ENCODE data around the gene GREB1. TPM values are rescaled to one million over a fixed set of nuclear protein-coding genes. Genes with fewer than 3 reads are reported as not detected.

The GREB1 gene
- total RNA-seq, 1 experiment from 2014 or later = 14.7 TPM

GRCh38 chr2:11683476-11683875, 149.6 kb downstream of the GREB1 start:
- DNase-seq (ENCODE audit: low spot score) = no peak
- in situ Hi-C loops (cut with HindIII; ENCODE audit: low sequenced_read_pairs) = loop anchor here (25.0 kb wide), 1 partner anchor 104 kb away; no protein-coding TSS in a partner anchor

DNA sequence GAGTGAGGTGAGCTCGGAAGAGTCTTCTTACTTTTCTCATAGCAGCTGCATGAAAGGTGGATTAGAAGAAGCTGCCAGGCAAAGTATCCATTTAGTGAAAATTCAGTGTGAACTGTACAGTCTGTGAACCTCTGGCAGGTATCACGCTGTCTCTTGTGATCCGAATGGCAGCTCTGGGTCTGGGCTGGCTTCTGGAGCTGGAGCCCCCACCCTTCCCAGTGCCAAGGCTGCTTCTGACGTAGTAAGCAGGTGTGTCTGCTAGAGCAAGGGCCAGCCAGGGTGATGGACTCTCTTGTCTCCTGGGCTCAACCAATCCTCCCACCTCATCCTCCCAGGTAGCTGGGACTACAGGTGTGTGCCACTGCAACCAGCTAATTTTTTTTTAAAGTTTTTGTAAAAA, 150.1 kb downstream of the GREB1 start:
- no peak for DNase-seq (ENCODE audit: low spot score)
- in situ Hi-C loops (cut with HindIII; ENCODE audit: low sequenced_read_pairs) = loop anchor here (25.0 kb wide), 1 partner anchor 103 kb away; no protein-coding TSS in a partner anchor

DNA sequence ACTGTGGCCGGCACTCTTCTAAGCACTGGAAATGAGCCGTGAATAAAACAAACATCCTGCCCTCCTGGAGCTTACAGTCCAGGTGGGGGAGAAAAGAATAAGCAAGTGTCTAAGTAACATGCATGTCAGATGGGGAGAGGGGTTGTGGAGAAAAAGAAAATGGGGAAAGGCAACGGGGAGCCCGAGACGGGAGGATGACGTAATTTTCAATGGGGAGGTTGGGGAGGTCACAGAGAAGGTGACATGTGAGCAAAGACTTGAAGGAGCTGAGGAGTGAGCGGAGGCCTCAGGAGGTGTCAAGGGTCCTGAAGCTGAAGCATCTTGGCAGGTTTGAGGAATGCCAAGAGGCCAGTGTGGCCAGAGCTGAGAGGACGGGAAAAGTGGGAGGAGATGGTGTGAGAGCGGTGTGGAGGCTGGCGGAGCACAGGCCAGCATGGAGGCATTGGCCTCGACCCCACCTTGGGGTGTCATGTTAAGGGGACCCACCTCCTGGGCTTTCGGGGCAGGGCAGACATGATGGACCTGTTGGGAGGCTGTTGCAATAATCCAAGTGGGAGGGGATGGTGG, 151.1 kb downstream of the GREB1 start:
- no peak for DNase-seq (ENCODE audit: low spot score)
- in situ Hi-C loops (cut with HindIII; ENCODE audit: low sequenced_read_pairs) = loop anchor here (25.0 kb wide), 1 partner anchor 102 kb away; no protein-coding TSS in a partner anchor

DNA sequence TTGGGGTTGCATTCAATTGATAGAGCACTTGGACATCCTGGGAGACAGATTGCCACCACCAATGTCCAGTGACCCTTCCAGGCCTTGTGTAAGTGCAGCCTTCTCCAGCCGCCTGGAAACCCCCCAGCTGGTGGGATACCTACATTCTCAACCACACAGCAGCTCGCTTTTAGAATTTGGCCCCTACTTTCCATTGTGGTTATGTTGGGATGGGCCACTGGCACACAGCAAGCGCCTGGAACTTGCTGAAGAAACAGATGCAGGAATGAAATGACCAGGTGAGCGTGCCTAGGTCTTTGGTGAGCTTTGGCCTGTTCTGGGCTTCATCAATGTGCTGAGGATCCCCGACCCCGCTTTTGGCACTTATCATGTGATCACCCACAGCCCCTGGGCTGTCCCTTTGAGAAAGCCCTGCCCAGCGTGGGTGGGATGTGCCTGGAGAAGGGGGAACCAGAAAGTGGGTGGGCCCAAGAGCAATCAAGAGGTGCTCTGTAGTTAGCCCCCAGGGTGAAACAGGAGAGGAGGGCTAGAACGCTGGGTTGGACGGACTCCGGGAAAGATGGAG, 152.1 kb downstream of the GREB1 start:
- DNase-seq (ENCODE audit: low spot score) = no peak
- in situ Hi-C loops (cut with HindIII; ENCODE audit: low sequenced_read_pairs) = loop anchor here (25.0 kb wide), 1 partner anchor 101 kb away; no protein-coding TSS in a partner anchor

GRCh38 chr2:11687736-11688135, 153.9 kb downstream of the GREB1 start:
- no peak for DNase-seq (ENCODE audit: low spot score)
- in situ Hi-C loops (cut with HindIII; ENCODE audit: low sequenced_read_pairs) = loop anchor here (25.0 kb wide), 1 partner anchor 100 kb away; no protein-coding TSS in a partner anchor

DNA sequence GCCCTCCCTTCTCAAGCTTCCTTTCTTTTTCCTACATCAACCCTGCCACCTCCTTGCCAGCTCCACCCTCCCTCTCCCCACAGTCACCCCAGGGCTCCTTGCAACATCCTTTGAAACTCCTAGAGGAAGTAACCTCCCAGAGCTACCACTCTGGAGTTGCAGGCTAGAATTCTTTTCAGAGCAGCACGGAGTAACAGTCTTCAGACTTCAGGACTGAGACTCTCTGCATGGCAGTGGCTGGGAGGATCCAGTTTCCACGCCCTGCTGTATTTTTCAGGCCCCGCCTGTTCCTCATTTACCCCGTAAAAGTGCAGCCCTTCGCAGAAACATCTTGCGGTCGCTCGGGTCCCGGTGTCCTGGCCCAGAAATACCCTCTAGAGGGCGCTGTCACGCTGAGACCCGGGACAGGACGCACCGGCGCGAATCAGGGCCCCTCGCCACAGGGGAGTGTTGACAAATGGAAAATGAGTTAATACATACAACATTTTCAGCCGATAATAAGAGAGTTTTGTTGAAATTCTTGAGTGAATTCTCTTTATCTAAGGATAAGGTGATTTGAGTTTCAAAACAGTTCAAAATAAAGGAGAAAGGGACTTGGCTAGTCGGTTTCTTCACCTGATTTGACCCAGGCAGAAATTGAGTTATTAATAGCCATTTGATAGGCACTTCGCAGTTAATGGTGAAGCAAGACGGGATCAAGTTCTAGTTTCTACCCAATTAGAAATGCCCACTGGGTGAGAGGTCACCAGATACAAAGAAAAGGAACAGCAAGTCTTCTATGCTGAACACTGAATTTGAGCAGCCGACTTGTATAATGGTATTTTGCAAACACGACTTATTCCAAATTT, 154.6 kb downstream of the GREB1 start:
- peak; percentile 61 for DNase-seq (ENCODE audit: low spot score)
- in situ Hi-C loops (cut with HindIII; ENCODE audit: low sequenced_read_pairs) = loop anchor here (25.0 kb wide), 1 partner anchor 99 kb away; no protein-coding TSS in a partner anchor

GRCh38 chr2:11691076-11691660, 157.3 kb downstream of the GREB1 start:
- DNase-seq (ENCODE audit: low spot score) = no peak
- in situ Hi-C loops (cut with HindIII; ENCODE audit: low sequenced_read_pairs) = loop anchor here (25.0 kb wide), 1 partner anchor 96 kb away; no protein-coding TSS in a partner anchor

Other genes with a start within 250 kb of the GREB1 start
- gene ROCK2, start 189.4 kb upstream of the GREB1 start, total RNA-seq (2014; rRNA removed; shearing (Covaris generic)) = 13.8 and 24.0 TPM in 2 replicates
- 42.2 and 60.8 TPM in 2 replicates for gene E2F6, start 67.9 kb upstream of the GREB1 start, total RNA-seq (2014; rRNA removed; shearing (Covaris generic))
- not detected in 2 replicates for gene NTSR2, start 136.2 kb downstream of the GREB1 start, total RNA-seq (2014; rRNA removed; shearing (Covaris generic))
- gene LPIN1, start 212.6 kb downstream of the GREB1 start, total RNA-seq (2014; rRNA removed; shearing (Covaris generic)) = 12.7 and 30.4 TPM in 2 replicates

Measured in G401 (cell line).